Thyroid gland (tissue), 4 donors: Measurements from ENCODE around the gene SOCS7.

Experiments
- CTCF ChIP-seq, 6 experiments: fragments of 200-600 bp in 3 of 6; fragments of 450-650 bp in 3 of 6; sonication (generic) in 3 of 6; IDR thresholded peaks; one replicate each; pipeline ENCODE4 v1.5.1; 2016 to 2019; ENCODE audit warnings: antibody characterized with exemption in 6 of 6, mild to moderate bottlenecking in 2 of 6, inconsistent platforms in 1 of 6, moderate library complexity in 1 of 6
- POLR2A ChIP-seq, 2 donors: fragments of 450-650 bp; IDR thresholded peaks; one replicate each; pipeline ENCODE4 v1.6.1; 2017; ENCODE audit warnings: antibody characterized with exemption in 2 of 2, mild to moderate bottlenecking in 2 of 2, moderate library complexity in 1 of 2

DNA sequence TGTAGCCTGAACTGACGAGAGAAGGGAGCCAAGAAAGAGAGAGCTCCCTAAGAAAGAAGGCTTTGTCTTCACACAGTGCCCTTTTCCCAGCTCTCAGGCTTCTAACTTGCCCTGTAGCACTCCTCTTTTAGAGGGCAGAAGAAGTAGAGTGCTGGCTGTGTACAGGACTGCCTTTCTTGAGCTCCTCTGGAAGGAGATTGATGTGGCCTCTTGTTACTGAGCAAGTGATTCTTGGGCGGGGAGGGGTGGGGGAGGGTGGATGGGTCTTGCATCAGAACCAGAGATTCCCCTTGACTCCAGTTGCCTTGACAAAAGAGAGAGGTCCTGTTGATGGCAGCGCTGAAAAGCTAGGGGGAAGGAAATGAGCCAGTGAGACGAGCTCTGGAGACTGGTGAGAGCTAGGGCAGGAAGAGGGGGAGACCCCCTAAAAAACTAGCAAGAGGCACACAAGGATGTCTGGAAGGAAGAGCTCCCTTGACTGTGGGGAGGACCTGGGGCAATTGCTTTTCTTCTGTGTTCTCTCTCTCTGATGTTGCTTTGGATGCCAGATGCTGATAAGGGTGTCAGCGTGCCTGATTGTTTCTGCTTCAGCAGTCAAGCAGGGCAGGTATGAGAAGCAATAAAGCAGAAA, 26.3 kb upstream of the SOCS7 start:
- TF ChIP-seq CTCF (IDR thresholded peaks at IDR 0.05) (no peak), POLR2A (IDR thresholded peaks at IDR 0.05) (no peak)
